Endothelial cell of hepatic sinusoid (primary cell): ENCODE measurements around the gene TMEM150C.

ENCODE experiments used
- in situ Hi-C: cut with HindIII; loops from 2 replicates; pipeline ENCODE4 v1.10.0; 2017; ENCODE audit warnings: low sequenced_read_pairs

TMEM150C gene

DNA sequence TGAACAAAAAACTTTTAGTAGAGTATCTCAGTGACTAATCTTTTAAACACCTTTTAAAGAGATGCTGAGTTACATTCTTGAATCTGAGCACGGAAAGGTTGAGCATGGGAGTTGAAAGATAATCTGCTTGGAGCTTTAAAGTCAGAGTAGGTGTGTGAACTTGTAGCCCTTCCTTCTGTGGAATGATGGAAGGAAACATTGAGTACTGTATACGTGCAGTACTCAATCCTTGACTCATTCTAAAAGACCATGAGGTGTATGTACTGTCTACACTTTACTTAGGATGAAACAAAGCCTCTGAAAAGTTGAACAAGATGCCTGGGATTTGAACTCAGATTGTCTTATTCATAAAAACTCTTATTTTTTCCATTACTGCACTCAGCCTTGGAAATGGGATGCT, 128.0 kb downstream of the TMEM150C start:
- in situ Hi-C loops, result no loop called here
